ENCODE measurements around the gene MYH9.

The MYH9 gene

GRCh38 chr22:36386900-36387708 lies 663 bp downstream of the MYH9 start:
- H3K27me3 ChIP-seq (ENCODE audit: low read length), result no peaks in the 10 kb centered on the region
- H3K27ac ChIP-seq (ENCODE audit: low read depth, low read length), result peak overlapping the region; percentile 90
- peak overlapping the region; percentile 95 for H3K4me3 ChIP-seq (ENCODE audit: insufficient read depth, low read length, poor library complexity, severe bottlenecking)
- peak overlapping the region; percentile 79 for H3K9ac ChIP-seq (ENCODE audit: low read length)
- H2AFZ ChIP-seq (ENCODE audit: low read depth, low read length, severe bottlenecking), result no peak overlapping the region
- H3K79me2 ChIP-seq (ENCODE audit: insufficient read depth, low read length), result peaks cover 59% of the 10 kb centered on the region
- H3K9me2 ChIP-seq (replicated peaks; ENCODE audit: insufficient read depth, low read length), result no peaks in the 10 kb centered on the region
- H3F3A ChIP-seq (ENCODE audit: insufficient read depth), result peaks cover 25% of the 10 kb centered on the region
- peak overlapping the region; percentile 74 for H3K4me2 ChIP-seq (ENCODE audit: low read depth, low read length, poor library complexity, severe bottlenecking)
- TF ChIP-seq EZH2phosphoT487 (conservative IDR thresholded peaks at IDR 0.05; ENCODE audit: low read length) (no peak), CTCF (IDR thresholded peaks at IDR 0.05; ENCODE audit: insufficient read depth, low read length, poor library complexity, severe bottlenecking) (no peak)
- H3K9me3 ChIP-seq (ENCODE audit: insufficient read depth, low read length), result no peaks in the 10 kb centered on the region
- no peaks in the 10 kb centered on the region for H3K36me3 ChIP-seq (ENCODE audit: low read length)
- H4K20me1 ChIP-seq (ENCODE audit: low read depth, low read length), result no peaks in the 10 kb centered on the region

- peaks cover 65% of the 10 kb centered on the region for H3K79me2 ChIP-seq (ENCODE audit: insufficient read depth, low read length)
These were observed 1.3 kb downstream of the MYH9 start for GRCh38 chr22:36386351-36386899.

GRCh38 chr22:36385491-36386350 lies 2.0 kb downstream of the MYH9 start:
- Histone ChIP-seq H3K4me2 (ENCODE audit: low read depth, low read length, poor library complexity, severe bottlenecking) (peak overlapping the region; percentile 74), H2AFZ (ENCODE audit: low read depth, low read length, severe bottlenecking) (no peak overlapping the region), H3K27me3 (ENCODE audit: low read length) (no peaks in the 10 kb centered on the region), H3K79me2 (ENCODE audit: insufficient read depth, low read length) (peaks cover 72% of the 10 kb centered on the region), H3K4me3 (ENCODE audit: insufficient read depth, low read length, poor library complexity, severe bottlenecking) (peak overlapping the region; percentile 95), H3K27ac (ENCODE audit: low read depth, low read length) (peak overlapping the region; percentile 90), H3K9ac (ENCODE audit: low read length) (peak overlapping the region; percentile 79), H3K36me3 (ENCODE audit: low read length) (no peaks in the 10 kb centered on the region), H4K20me1 (ENCODE audit: low read depth, low read length) (no peaks in the 10 kb centered on the region), H3F3A (ENCODE audit: insufficient read depth) (peaks cover 35% of the 10 kb centered on the region), H3K9me3 (ENCODE audit: insufficient read depth, low read length) (no peaks in the 10 kb centered on the region), H3K9me2 (replicated peaks; ENCODE audit: insufficient read depth, low read length) (no peaks in the 10 kb centered on the region)
- TF ChIP-seq EZH2phosphoT487 (conservative IDR thresholded peaks at IDR 0.05; ENCODE audit: low read length) (no peak), CTCF (IDR thresholded peaks at IDR 0.05; ENCODE audit: insufficient read depth, low read length, poor library complexity, severe bottlenecking) (no peak)

More at GRCh38 chr22:36386351-36386899, 1.3 kb downstream of the MYH9 start:
- peak overlapping the region; percentile 90 for H3K27ac ChIP-seq (ENCODE audit: low read depth, low read length)
- no peaks in the 10 kb centered on the region for H3K9me2 ChIP-seq (replicated peaks; ENCODE audit: insufficient read depth, low read length)
- no peak for TF ChIP-seq EZH2phosphoT487 (conservative IDR thresholded peaks at IDR 0.05; ENCODE audit: low read length)
- TF ChIP-seq CTCF (IDR thresholded peaks at IDR 0.05; ENCODE audit: insufficient read depth, low read length, poor library complexity, severe bottlenecking), result no peak
- no peaks in the 10 kb centered on the region for H3K27me3 ChIP-seq (ENCODE audit: low read length)
- H3K9ac ChIP-seq (ENCODE audit: low read length), result peak overlapping the region; percentile 79
- peaks cover 30% of the 10 kb centered on the region for H3F3A ChIP-seq (ENCODE audit: insufficient read depth)
- H2AFZ ChIP-seq (ENCODE audit: low read depth, low read length, severe bottlenecking), result no peak overlapping the region
- peak overlapping the region; percentile 95 for H3K4me3 ChIP-seq (ENCODE audit: insufficient read depth, low read length, poor library complexity, severe bottlenecking)
- H4K20me1 ChIP-seq (ENCODE audit: low read depth, low read length), result no peaks in the 10 kb centered on the region
- H3K4me2 ChIP-seq (ENCODE audit: low read depth, low read length, poor library complexity, severe bottlenecking), result peak overlapping the region; percentile 74
- H3K9me3 ChIP-seq (ENCODE audit: insufficient read depth, low read length), result no peaks in the 10 kb centered on the region
- no peaks in the 10 kb centered on the region for H3K36me3 ChIP-seq (ENCODE audit: low read length)

Data from SU-DHL-6 (cell line).